Natural killer cell (primary cell): ENCODE results near the gene CEACAM18. TPM values are rescaled to one million over a fixed set of nuclear protein-coding genes. Genes with fewer than 3 reads are reported as not detected.

Experiments
- ATAC-seq, 3 donors: fragments of 150-1000 bp in 2 of 3; fragments of 200-7000 bp in 1 of 3; cut with Tn5 transposase; 1 replicate in 1 of 3; 2 replicates in 2 of 3; pipeline ENCODE4 v1.10.0; 2021; ENCODE audit warnings: mild to moderate bottlenecking in 2 of 3, moderate library complexity in 2 of 3
- DNase-seq, 2 donors: peaks; one replicate each; pipeline versions ENCODE4 v3.0.0 to v3.0.0-alpha.2; 2013 to 2021; ENCODE audit warnings: mixed read lengths in 1 of 2
- H3K27ac ChIP-seq: one replicate; pipeline ENCODE4 v1.5.1; 2013; ENCODE audit warnings: mild to moderate bottlenecking, low read length
- H3K27me3 ChIP-seq: one replicate; pipeline ENCODE4 v1.6.1; 2013; ENCODE audit warnings: low read length; ENCODE audit not compliant: control insufficient read depth, insufficient read depth
- H3K36me3 ChIP-seq: one replicate; pipeline ENCODE4 v1.6.1; 2013; ENCODE audit warnings: low read length; ENCODE audit not compliant: control insufficient read depth, insufficient read depth
- H3K4me1 ChIP-seq: one replicate; pipeline ENCODE4 v1.6.1; 2013; ENCODE audit warnings: low read length; ENCODE audit not compliant: control insufficient read depth, insufficient read depth
- H3K4me3 ChIP-seq: one replicate; pipeline ENCODE4 v1.5.1; 2013; ENCODE audit warnings: low read length
- H3K9me3 ChIP-seq: one replicate; pipeline ENCODE4 v1.6.1; 2013; ENCODE audit warnings: low read length; ENCODE audit not compliant: control insufficient read depth, insufficient read depth
- H3K27ac Mint-ChIP-seq, 2 donors: one replicate each; pipeline ENCODE4 v1.8.0; 2022; ENCODE audit warnings: mild to moderate bottlenecking in 2 of 2, mixed read lengths in 2 of 2, moderate library complexity in 1 of 2
- H3K27me3 Mint-ChIP-seq, 2 donors: one replicate each; pipeline ENCODE4 v1.8.0; 2022; ENCODE audit warnings: low read depth in 2 of 2, mixed read lengths in 2 of 2
- H3K36me3 Mint-ChIP-seq: one replicate; pipeline ENCODE4 v1.8.0; 2022; ENCODE audit warnings: mixed read lengths
- H3K4me1 Mint-ChIP-seq, 2 donors: one replicate each; pipeline ENCODE4 v1.8.0; 2022; ENCODE audit warnings: mixed read lengths in 2 of 2
- H3K4me3 Mint-ChIP-seq: one replicate; pipeline ENCODE4 v1.8.0; 2022; ENCODE audit warnings: mild to moderate bottlenecking, moderate library complexity, mixed read lengths
- H3K9me3 Mint-ChIP-seq, 2 donors: one replicate each; pipeline ENCODE4 v1.8.0; 2022; ENCODE audit warnings: mixed read lengths in 2 of 2
- WGBS: methylation state at CpG from one replicate; pipeline ENCODE4 v1.1.7; 2013; ENCODE audit warnings: missing lambda C conversion rate; ENCODE audit not compliant: insufficient coverage; 5-methylcytosine and 5-hydroxymethylcytosine counted together
- intact Hi-C: fragments of 100-400 bp; cut with micrococcal nuclease; formaldehyde crosslinking; loops from one replicate; pipeline ENCODE4 v1.14.2; 2022
- total RNA-seq, 4 donors: library from RNA; stranded (reverse); fragments of 120-200 nt in 1 of 4; gene quantifications; one replicate each; pipeline versions ENCODE4 v1.2.3 to v1.2.4, GENCODE V29; 2013 to 2022
- TF ChIP-seq, protein P1 (sequence below): fragments of 200-600 bp; IDR thresholded peaks from one replicate; pipeline ENCODE4 v1.8.0; 2022; ENCODE audit warnings: antibody characterized with exemption

CEACAM18 gene
- total RNA-seq, 3 donors from 2014 or later (not counting 1 experiment from before 2014, with no cell fraction given): not detected

DNA sequence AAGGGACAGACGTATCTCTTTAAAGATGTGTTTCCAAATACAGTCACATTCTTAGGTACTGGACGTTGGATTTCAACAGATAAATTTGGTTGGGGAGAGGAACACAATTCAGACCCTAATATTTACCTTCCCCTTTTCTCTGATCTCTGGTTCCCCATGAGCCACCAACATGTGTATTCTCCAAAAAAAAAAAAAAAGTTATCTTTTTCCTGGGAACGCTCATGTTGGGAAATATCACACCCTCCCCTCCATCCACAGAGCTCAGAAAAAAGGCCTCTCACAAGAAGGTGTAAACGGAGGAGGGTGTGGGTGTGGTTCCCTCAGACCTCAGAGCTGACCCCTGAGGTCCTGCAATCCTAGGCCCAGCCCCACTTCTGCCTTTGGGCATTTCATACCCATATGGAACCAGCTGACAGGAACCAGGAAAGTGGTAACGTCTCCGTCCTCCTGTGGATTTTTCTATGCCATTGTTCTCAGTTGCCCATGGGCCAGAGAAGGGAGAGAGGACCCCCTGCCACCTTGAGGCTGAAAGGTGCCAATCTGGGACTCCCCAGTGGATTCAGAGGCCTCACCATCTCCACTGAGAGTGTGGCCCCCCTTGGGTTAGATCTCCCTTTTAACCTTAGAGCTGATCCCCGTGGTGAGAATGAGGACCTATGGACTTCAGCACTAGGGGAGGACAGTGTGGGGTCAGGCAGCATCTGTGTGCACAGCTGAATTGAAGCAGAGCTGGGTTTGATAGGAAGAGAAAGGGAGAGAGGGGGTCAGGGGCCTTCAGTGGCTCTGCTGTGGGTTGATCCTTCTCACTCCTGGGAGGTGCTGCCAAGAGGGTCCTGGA is 31.7 kb downstream of the CEACAM18 start:
- DNase-seq (no peak), ATAC-seq (no peak)
- Histone ChIP-seq H3K9me3 (no peaks in the 10 kb centered on the region), H3K27me3 (peaks cover 3% of the 10 kb centered on the region), H3K4me3 (no peak overlapping the region), H3K36me3 (no peaks in the 10 kb centered on the region), H3K4me1 (no peaks in the 10 kb centered on the region), H3K27ac (no peak overlapping the region)
- 90% methylated on average over 3 of the region's 7 CpGs for WGBS
- TF ChIP-seq, protein P1, sequence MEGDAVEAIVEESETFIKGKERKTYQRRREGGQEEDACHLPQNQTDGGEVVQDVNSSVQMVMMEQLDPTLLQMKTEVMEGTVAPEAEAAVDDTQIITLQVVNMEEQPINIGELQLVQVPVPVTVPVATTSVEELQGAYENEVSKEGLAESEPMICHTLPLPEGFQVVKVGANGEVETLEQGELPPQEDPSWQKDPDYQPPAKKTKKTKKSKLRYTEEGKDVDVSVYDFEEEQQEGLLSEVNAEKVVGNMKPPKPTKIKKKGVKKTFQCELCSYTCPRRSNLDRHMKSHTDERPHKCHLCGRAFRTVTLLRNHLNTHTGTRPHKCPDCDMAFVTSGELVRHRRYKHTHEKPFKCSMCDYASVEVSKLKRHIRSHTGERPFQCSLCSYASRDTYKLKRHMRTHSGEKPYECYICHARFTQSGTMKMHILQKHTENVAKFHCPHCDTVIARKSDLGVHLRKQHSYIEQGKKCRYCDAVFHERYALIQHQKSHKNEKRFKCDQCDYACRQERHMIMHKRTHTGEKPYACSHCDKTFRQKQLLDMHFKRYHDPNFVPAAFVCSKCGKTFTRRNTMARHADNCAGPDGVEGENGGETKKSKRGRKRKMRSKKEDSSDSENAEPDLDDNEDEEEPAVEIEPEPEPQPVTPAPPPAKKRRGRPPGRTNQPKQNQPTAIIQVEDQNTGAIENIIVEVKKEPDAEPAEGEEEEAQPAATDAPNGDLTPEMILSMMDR: no peak
- Mint-ChIP-seq H3K27ac (no peak overlapping the region), H3K27me3 (peaks cover 6 to 20% of the 10 kb centered on the region in 2 donors), H3K4me1 (no peaks in the 10 kb centered on the region), H3K9me3 (no peaks in the 10 kb centered on the region), H3K36me3 (no peaks in the 10 kb centered on the region), H3K4me3 (no peak overlapping the region)
- intact Hi-C loops: no loop called here

DNA sequence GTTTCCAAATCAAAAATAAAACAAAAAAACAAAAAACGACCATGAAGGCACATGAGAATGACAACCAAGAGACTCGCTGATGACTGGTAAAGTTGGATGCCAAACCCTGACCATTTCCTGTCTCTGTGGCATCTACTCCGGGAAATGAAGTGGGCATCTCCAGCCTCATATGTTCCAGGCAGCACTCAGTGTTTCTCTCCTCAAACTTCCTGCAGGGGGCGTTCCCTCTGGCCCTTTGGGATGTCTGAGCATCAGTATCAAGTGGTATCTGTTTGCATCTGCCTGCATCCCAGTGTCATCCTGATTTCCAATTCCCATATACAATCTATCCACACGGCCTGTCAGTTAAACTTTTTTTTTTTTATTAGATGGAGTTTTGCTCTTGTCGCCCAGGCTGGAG is 33.0 kb downstream of the CEACAM18 start:
- Histone ChIP-seq H3K36me3 (no peaks in the 10 kb centered on the region), H3K9me3 (no peaks in the 10 kb centered on the region), H3K4me3 (no peak overlapping the region), H3K27ac (no peak overlapping the region), H3K4me1 (no peaks in the 10 kb centered on the region), H3K27me3 (peaks cover 3% of the 10 kb centered on the region)
- ATAC-seq (no peak), DNase-seq (peak in 1 of 2 donors; percentile 8)
- Mint-ChIP-seq H3K36me3 (no peaks in the 10 kb centered on the region), H3K27ac (no peak overlapping the region), H3K4me1 (no peaks in the 10 kb centered on the region), H3K4me3 (no peak overlapping the region), H3K9me3 (no peaks in the 10 kb centered on the region), H3K27me3 (peaks cover 6 to 20% of the 10 kb centered on the region in 2 donors)
- 18% methylated on average over 5 of the region's 6 CpGs for WGBS
- TF ChIP-seq, protein P1: no peak
- intact Hi-C loops: no loop called here

DNA sequence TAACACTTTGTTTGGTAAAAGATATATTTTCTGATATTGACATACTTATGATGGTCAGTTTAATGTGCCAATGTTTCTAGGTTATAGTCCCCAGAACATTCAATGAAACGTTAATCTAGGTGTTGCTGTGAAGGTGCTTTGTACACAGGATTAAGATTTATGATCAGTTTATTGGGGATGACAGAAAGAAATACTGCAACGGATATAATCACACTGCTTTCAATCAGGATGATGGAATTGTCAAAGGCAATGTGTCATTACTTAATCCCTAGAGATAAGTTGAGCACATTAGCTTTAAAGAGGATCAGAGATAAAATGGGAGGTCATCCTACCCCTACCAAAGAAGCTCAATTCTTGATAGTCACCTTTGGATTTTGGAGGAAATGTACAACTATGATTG is 35.6 kb downstream of the CEACAM18 start:
- DNase-seq: no peak
- Histone ChIP-seq H3K27me3 (peaks cover 3% of the 10 kb centered on the region), H3K27ac (no peak overlapping the region), H3K9me3 (no peaks in the 10 kb centered on the region), H3K36me3 (no peaks in the 10 kb centered on the region), H3K4me3 (no peak overlapping the region), H3K4me1 (no peaks in the 10 kb centered on the region)
- H3K27me3 Mint-ChIP-seq: peaks cover 15 to 31% of the 10 kb centered on the region in 2 donors
- intact Hi-C loops: no loop called here
- no peak overlapping the region for H3K27ac Mint-ChIP-seq
- TF ChIP-seq, protein P1: no peak
- no peak overlapping the region for H3K4me3 Mint-ChIP-seq
- ATAC-seq: no peak
- no peaks in the 10 kb centered on the region for H3K9me3 Mint-ChIP-seq
- H3K4me1 Mint-ChIP-seq: no peaks in the 10 kb centered on the region
- WGBS: 63% methylated on average over 2 of the region's 2 CpGs
- no peaks in the 10 kb centered on the region for H3K36me3 Mint-ChIP-seq
